ENCODE data around the gene ERICH2. TPM values are rescaled to one million over a fixed set of nuclear protein-coding genes. Genes with fewer than 3 reads are reported as not detected.
"Not testable (repeated sequence)": the region's sequence is repeated elsewhere in the genome, so short reads cannot be mapped to it uniquely, and the experiment has no call there.

The ERICH2 gene
- total RNA-seq, 4 donors from 2014 or later: 1.7 TPM; not detected in 3

GRCh38 chr2:170747921-170748320 is 22.3 kb upstream of the ERICH2 start:
- Histone ChIP-seq H3K4me3 (no peak overlapping the region), H3K4me1 (no peaks in the 10 kb centered on the region), H3K9me3 (no peaks in the 10 kb centered on the region), H3K27ac (replicated peaks in 1 of 4) (no peak overlapping the region), H3K27me3 (peaks cover 0 to 18% (median 0%) of the 10 kb centered on the region in 4 donors), H3K36me3 (no peaks in the 10 kb centered on the region)
- TF ChIP-seq CTCF (IDR thresholded peaks at IDR 0.05) (no peak), POLR2AphosphoS5 (IDR thresholded peaks at IDR 0.05) (no peak), POLR2A (IDR thresholded peaks at IDR 0.05; ENCODE audit: low read depth) (no peak), EP300 (IDR thresholded peaks at IDR 0.05) (no peak)
- intact Hi-C loops (cut with DNase I): no loop called here
- DNase-seq (ENCODE audit: extremely low spot score): no peak
- 56% methylated on average over 4 of the region's 4 CpGs for WGBS

GRCh38 chr2:170751555-170751954 is 18.6 kb upstream of the ERICH2 start:
- H3K27ac ChIP-seq (replicated peaks in 1 of 4); H3K4me3 ChIP-seq; DNase-seq (ENCODE audit: extremely low spot score); H3K9me3 ChIP-seq; H3K27me3 ChIP-seq; H3K36me3 ChIP-seq; intact Hi-C loops (cut with DNase I); H3K4me1 ChIP-seq: not testable (repeated sequence)
- 93% methylated on average over 12 of the region's 12 CpGs for WGBS

- no peak for DNase-seq (ENCODE audit: extremely low spot score)
- H3K27ac ChIP-seq (replicated peaks in 1 of 4): no peak overlapping the region
- no peaks in the 10 kb centered on the region for H3K36me3 ChIP-seq
- H3K27me3 ChIP-seq: peaks cover 0 to 6% (median 0%) of the 10 kb centered on the region in 4 donors
- TF ChIP-seq EP300 (IDR thresholded peaks at IDR 0.05) (no peak), POLR2A (IDR thresholded peaks at IDR 0.05; ENCODE audit: low read depth) (no peak)
- H3K4me1 ChIP-seq: no peaks in the 10 kb centered on the region
- no peak overlapping the region for H3K4me3 ChIP-seq
- no peaks in the 10 kb centered on the region for H3K9me3 ChIP-seq
- intact Hi-C loops (cut with DNase I): no loop called here
These were observed 8.6 kb upstream of the ERICH2 start for GRCh38 chr2:170761572-170761971.

- Histone ChIP-seq H3K27me3 (peaks cover 0 to 6% (median 0%) of the 10 kb centered on the region in 4 donors), H3K36me3 (no peaks in the 10 kb centered on the region), H3K27ac (replicated peaks in 1 of 4) (no peak overlapping the region), H3K9me3 (no peaks in the 10 kb centered on the region), H3K4me3 (no peak overlapping the region), H3K4me1 (no peaks in the 10 kb centered on the region)
- no peak for DNase-seq (ENCODE audit: extremely low spot score)
- TF ChIP-seq POLR2AphosphoS5 (IDR thresholded peaks at IDR 0.05) (no peak), EP300 (IDR thresholded peaks at IDR 0.05) (no peak), CTCF (IDR thresholded peaks at IDR 0.05) (no peak), POLR2A (IDR thresholded peaks at IDR 0.05; ENCODE audit: low read depth) (no peak)
- WGBS: 71% methylated on average over 7 of the region's 7 CpGs
- intact Hi-C loops (cut with DNase I): no loop called here
These were observed 7.4 kb upstream of the ERICH2 start for GRCh38 chr2:170762760-170763159.

- no peak for DNase-seq (ENCODE audit: extremely low spot score)
- WGBS: 86% methylated on average over 4 of the region's 4 CpGs
- no peaks in the 10 kb centered on the region for H3K4me1 ChIP-seq
- H3K9me3 ChIP-seq: no peaks in the 10 kb centered on the region
- H3K36me3 ChIP-seq: no peaks in the 10 kb centered on the region
- H3K27ac ChIP-seq (replicated peaks in 1 of 4): no peak overlapping the region
- peaks cover 0 to 6% (median 0%) of the 10 kb centered on the region in 4 donors for H3K27me3 ChIP-seq
- no peak for TF ChIP-seq EP300 (IDR thresholded peaks at IDR 0.05)
- TF ChIP-seq POLR2AphosphoS5 (IDR thresholded peaks at IDR 0.05): no peak
- TF ChIP-seq POLR2A (IDR thresholded peaks at IDR 0.05; ENCODE audit: low read depth): no peak
- TF ChIP-seq CTCF (IDR thresholded peaks at IDR 0.05): no peak
- intact Hi-C loops (cut with DNase I): no loop called here
- H3K4me3 ChIP-seq: no peak overlapping the region
These were observed 6.9 kb upstream of the ERICH2 start for GRCh38 chr2:170763232-170763631.

- H3K4me1 ChIP-seq: peaks cover 2 to 3% (median 3%) of the 10 kb centered on the region in 4 donors
- WGBS: 35% methylated on average over 2 of the region's 2 CpGs
- H3K4me3 ChIP-seq: no peak overlapping the region
- TF ChIP-seq CTCF (IDR thresholded peaks at IDR 0.05) (no peak), EP300 (IDR thresholded peaks at IDR 0.05) (no peak), POLR2AphosphoS5 (IDR thresholded peaks at IDR 0.05) (no peak), POLR2A (IDR thresholded peaks at IDR 0.05; ENCODE audit: low read depth) (no peak)
- no peaks in the 10 kb centered on the region for H3K9me3 ChIP-seq
- H3K36me3 ChIP-seq: no peaks in the 10 kb centered on the region
- no peak overlapping the region for H3K27ac ChIP-seq (replicated peaks in 1 of 4)
- intact Hi-C loops (cut with DNase I): no loop called here
- DNase-seq (ENCODE audit: extremely low spot score): no peak
- H3K27me3 ChIP-seq: peaks cover 0 to 6% (median 0%) of the 10 kb centered on the region in 4 donors
These were observed 5.3 kb upstream of the ERICH2 start for GRCh38 chr2:170764880-170765261.

All from esophagus muscularis mucosa (tissue), 4 donors.